ENCODE results near the gene C11orf98.

GRCh38 chr11:62622476-62623089 is 42.4 kb downstream of the C11orf98 start:
- TF ChIP-seq NFE2L1 (CRISPR knock-in tag; IDR thresholded peaks at IDR 0.05), result no peak
- TF ChIP-seq GABPB1 (CRISPR knock-in tag; IDR thresholded peaks at IDR 0.05), result no peak
- TF ChIP-seq NR1H2 (CRISPR knock-in tag; IDR thresholded peaks at IDR 0.05), result no peak
- no peak for TF ChIP-seq CTCF (IDR thresholded peaks at IDR 0.05)
- TF ChIP-seq, protein P1, sequence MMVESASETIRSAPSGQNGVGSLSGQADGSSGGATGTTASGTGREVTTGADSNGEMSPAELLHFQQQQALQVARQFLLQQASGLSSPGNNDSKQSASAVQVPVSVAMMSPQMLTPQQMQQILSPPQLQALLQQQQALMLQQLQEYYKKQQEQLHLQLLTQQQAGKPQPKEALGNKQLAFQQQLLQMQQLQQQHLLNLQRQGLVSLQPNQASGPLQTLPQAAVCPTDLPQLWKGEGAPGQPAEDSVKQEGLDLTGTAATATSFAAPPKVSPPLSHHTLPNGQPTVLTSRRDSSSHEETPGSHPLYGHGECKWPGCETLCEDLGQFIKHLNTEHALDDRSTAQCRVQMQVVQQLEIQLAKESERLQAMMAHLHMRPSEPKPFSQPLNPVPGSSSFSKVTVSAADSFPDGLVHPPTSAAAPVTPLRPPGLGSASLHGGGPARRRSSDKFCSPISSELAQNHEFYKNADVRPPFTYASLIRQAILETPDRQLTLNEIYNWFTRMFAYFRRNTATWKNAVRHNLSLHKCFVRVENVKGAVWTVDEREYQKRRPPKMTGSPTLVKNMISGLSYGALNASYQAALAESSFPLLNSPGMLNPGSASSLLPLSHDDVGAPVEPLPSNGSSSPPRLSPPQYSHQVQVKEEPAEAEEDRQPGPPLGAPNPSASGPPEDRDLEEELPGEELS (CRISPR knock-in tag; IDR thresholded peaks at IDR 0.05), result no peak
- TF ChIP-seq NR3C1 (CRISPR knock-in tag; conservative IDR thresholded peaks at IDR 0.05; ENCODE audit: low read depth), result no peak
- TF ChIP-seq, protein P2, sequence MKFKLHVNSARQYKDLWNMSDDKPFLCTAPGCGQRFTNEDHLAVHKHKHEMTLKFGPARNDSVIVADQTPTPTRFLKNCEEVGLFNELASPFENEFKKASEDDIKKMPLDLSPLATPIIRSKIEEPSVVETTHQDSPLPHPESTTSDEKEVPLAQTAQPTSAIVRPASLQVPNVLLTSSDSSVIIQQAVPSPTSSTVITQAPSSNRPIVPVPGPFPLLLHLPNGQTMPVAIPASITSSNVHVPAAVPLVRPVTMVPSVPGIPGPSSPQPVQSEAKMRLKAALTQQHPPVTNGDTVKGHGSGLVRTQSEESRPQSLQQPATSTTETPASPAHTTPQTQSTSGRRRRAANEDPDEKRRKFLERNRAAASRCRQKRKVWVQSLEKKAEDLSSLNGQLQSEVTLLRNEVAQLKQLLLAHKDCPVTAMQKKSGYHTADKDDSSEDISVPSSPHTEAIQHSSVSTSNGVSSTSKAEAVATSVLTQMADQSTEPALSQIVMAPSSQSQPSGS (CRISPR knock-in tag; IDR thresholded peaks at IDR 0.05; ENCODE audit: borderline replicate concordance, low read depth), result no peak
- TF ChIP-seq AFF4 (CRISPR knock-in tag; IDR thresholded peaks at IDR 0.05; ENCODE audit: borderline replicate concordance), result no peak
- 0 out of 2 replicates have a peak, but pooled peaks have one; percentile 5 for TF ChIP-seq ATF1 (CRISPR knock-in tag; IDR thresholded peaks at IDR 0.05)
- TF ChIP-seq, protein P3, sequence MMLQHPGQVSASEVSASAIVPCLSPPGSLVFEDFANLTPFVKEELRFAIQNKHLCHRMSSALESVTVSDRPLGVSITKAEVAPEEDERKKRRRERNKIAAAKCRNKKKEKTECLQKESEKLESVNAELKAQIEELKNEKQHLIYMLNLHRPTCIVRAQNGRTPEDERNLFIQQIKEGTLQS (CRISPR knock-in tag; conservative IDR thresholded peaks at IDR 0.05), result no peak
- TF ChIP-seq USF2 (CRISPR knock-in tag; IDR thresholded peaks at IDR 0.05), result no peak
- TF ChIP-seq GRHL2 (CRISPR knock-in tag; IDR thresholded peaks at IDR 0.05; ENCODE audit: insufficient replicate concordance, severe bottlenecking), result no peak

Data from WTC11 (cell line).